Measurements from ENCODE around the gene DICER1.

DNA sequence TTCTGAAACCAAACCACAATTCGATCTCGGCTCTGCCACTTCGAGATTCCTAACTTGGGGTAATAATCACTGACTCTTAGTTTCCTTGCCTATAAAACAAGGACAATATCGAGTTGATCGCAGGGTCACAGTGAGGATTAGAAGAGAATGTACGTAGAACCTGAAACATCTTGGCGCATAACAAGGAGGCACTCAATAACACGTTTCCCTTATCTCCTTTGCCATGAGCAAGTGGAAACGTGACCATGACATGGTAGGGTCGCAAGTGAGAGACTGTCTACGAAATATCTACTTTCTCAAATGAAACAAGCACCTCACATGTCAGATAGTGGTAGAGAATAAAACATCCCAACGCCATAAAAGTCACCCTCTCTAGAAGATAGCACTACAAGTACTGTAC lies 2.3 kb downstream of the DICER1 start:
- TF ChIP-seq, protein P1, sequence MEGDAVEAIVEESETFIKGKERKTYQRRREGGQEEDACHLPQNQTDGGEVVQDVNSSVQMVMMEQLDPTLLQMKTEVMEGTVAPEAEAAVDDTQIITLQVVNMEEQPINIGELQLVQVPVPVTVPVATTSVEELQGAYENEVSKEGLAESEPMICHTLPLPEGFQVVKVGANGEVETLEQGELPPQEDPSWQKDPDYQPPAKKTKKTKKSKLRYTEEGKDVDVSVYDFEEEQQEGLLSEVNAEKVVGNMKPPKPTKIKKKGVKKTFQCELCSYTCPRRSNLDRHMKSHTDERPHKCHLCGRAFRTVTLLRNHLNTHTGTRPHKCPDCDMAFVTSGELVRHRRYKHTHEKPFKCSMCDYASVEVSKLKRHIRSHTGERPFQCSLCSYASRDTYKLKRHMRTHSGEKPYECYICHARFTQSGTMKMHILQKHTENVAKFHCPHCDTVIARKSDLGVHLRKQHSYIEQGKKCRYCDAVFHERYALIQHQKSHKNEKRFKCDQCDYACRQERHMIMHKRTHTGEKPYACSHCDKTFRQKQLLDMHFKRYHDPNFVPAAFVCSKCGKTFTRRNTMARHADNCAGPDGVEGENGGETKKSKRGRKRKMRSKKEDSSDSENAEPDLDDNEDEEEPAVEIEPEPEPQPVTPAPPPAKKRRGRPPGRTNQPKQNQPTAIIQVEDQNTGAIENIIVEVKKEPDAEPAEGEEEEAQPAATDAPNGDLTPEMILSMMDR (IDR thresholded peaks at IDR 0.05), result no peak
- TF ChIP-seq POLR2A (IDR thresholded peaks at IDR 0.05), result no peak

All from heart left ventricle (tissue), 13 donors.